GM19043 (cell line): ENCODE measurements around the gene MTA1.

Experiments
- ATAC-seq: cut with Tn5 transposase; IDR thresholded peaks from one replicate; pipeline ENCODE4 v1.9.1; 2021; ENCODE audit warnings: low read depth; ENCODE audit not compliant: unreplicated experiment

The MTA1 gene

GRCh38 chr14:105456736-105457617 is 37.4 kb downstream of the MTA1 start:
- ATAC-seq: no peak

DNA sequence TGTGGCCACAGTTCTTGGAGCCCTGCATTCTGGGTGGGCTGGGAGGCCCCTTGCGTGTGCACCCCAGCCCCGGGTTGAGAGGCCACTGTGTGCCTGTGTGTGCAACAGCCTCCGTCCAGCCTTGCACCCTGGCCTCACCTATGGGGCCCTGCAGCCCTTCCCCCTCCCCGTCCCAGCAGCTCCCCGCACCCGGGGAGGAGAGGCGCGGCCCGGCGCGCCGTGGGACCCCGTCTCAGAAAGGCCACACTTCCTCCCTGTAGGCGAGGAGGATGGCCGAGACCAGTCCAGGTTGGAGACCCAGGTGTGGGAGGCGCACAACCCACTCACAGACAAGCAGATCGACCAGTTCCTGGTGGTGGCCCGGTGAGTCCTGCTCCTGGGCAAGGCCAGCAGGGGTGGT is 38.4 kb downstream of the MTA1 start:
- ATAC-seq: no peak

DNA sequence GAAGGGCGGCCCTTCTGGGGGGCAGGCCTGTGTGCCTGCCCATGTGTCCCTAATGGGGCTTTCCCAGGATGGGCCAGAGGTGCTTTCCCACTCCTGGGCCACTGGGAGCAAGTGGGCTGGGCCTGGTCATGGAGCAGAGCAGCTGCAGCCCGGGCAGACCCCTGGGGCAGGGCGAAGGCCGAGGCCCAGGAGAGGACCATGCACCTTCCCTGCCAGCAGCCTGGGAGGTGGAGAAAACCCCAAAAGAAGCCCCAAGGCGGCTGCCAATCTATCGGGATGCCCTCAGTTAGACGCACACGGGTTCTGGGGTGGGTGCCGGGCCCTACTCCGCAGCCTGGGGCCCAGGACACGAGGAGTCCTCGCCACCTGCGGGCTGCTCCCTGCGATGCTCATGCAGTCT is 38.9 kb downstream of the MTA1 start:
- no peak for ATAC-seq

GRCh38 chr14:105460116-105460515 is 40.5 kb downstream of the MTA1 start:
- ATAC-seq: no peak

DNA sequence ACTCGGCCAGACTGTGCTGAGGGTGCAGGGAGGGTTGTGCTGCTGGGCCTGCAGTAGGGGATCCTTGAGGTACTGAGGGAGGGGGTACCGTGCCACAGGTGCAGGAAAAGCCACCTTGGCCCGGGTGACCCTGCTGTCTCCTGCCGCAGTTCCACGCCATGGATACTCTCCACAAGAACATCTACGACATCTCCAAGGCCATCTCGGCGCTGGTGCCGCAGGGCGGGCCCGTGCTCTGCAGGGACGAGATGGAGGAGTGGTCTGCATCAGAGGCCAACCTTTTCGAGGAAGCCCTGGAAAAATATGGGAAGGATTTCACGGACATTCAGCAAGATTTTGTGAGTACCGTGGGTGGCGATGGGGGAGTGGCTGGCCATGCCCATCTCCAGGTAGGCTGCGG is 41.0 kb downstream of the MTA1 start:
- no peak for ATAC-seq

DNA sequence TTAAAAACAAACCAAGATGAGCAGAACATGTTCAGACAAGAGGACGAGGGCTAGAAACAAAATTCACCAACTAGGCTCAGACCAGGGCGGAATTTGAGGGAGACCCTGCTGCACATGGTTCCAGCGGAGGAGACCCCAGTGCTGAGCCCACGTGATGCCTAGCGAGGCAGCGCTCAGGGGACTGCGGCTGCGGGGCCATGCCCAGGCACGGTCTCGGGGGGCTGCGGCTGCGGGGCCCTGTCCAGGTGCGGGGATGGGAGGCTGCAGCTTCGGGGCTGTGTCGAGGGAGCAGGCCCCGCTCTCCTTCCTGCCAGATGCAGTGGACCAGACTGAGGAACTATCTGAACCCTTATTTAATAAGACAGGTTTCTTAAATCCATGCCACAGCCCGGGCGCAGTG is 42.3 kb downstream of the MTA1 start:
- no peak for ATAC-seq

DNA sequence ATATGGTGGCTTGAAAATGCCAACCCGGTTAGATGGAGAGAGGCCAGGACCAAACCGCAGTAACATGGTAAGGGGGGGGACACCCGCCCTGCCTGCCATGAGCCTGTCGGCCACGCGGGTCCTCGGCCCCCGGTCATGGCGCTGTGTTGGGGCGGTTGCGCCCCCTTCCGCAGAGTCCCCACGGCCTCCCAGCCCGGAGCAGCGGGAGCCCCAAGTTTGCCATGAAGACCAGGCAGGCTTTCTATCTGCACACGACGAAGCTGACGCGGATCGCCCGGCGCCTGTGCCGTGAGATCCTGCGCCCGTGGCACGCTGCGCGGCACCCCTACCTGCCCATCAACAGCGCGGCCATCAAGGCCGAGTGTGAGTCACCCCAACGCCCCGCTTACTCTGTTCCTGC is 44.9 kb downstream of the MTA1 start:
- no peak for ATAC-seq

DNA sequence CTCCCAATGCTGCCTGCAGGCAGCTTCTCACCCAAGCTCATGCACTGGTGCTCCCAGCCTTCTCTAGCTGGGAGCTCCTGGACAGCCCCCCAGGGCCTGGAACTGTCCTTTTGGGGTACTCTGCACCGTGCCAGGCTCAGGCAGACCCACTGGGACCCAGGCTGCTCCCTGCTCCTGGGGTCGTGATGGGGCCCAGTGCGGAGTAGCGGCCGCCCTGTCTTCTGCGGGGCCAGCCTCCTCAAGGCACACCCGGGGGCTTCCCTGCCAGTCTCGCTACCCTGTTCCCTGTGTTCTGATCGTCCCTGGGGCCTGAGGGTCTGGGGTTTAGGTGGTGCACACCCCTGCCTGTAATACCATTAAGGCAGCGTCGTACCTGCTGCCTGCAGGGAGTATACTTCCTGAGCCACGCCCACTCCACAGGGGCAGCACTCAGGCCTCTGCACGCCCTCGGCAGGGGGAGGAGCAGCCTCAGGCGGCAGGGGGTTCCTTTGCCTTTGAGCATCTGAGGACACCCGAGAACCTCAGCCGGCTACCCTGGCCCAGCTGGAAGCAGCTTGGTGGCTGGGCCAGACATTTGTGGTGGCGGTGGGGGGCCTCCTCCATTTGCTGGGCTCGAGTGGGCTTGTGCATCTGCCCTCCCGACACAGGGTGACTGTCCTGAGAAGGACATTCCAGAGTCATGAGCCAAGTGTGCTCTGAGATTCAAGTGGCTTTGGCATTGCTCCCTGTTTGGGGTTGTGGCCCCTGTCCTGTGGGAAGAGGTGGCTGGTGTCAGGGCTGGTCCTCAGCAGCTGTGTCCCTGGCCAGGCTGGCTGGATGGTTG is 45.8 kb downstream of the MTA1 start:
- no peak for ATAC-seq

- no peak for ATAC-seq
Observed at GRCh38 chr14:105466531-105467248, 47.1 kb downstream of the MTA1 start.

GRCh38 chr14:105467249-105467941 is 47.8 kb downstream of the MTA1 start:
- ATAC-seq: no peak

- ATAC-seq: no peak
Observed at GRCh38 chr14:105467942-105468471, 48.4 kb downstream of the MTA1 start.

- no peak for ATAC-seq
Observed at GRCh38 chr14:105468621-105469241, 49.1 kb downstream of the MTA1 start.

DNA sequence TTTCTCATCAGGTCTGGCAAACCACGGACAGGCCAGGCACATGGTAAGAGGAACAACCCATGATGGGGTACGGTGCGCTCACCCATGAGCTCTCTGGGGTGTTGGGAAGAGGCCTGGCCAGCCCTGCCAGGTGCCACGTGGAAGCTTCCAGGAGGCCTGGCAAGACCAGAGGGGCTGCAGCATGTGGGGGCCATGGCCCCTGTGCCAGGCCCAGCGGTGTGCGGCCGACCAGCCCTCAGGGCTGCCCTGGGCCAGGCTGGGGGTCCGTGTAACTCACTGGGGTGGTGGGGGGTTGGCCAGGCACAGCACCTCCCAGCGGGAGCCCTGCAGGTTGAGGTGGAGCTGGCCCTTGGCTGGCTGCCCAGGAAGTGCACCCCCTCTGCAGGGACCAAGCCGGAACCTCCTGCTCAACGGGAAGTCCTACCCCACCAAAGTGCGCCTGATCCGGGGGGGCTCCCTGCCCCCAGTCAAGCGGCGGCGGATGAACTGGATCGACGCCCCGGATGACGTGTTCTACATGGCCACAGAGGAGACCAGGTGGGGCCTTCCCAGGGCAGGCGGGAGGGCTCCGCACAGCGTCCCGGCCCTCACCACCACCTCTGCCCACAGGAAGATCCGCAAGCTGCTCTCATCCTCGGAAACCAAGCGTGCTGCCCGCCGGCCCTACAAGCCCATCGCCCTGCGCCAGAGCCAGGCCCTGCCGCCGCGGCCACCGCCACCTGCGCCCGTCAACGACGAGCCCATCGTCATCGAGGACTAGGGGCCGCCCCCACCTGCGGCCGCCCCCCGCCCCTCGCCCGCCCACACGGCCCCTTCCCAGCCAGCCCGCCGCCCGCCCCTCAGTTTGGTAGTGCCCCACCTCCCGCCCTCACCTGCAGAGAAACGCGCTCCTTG is 50.1 kb downstream of the MTA1 start:
- no peak for ATAC-seq

DNA sequence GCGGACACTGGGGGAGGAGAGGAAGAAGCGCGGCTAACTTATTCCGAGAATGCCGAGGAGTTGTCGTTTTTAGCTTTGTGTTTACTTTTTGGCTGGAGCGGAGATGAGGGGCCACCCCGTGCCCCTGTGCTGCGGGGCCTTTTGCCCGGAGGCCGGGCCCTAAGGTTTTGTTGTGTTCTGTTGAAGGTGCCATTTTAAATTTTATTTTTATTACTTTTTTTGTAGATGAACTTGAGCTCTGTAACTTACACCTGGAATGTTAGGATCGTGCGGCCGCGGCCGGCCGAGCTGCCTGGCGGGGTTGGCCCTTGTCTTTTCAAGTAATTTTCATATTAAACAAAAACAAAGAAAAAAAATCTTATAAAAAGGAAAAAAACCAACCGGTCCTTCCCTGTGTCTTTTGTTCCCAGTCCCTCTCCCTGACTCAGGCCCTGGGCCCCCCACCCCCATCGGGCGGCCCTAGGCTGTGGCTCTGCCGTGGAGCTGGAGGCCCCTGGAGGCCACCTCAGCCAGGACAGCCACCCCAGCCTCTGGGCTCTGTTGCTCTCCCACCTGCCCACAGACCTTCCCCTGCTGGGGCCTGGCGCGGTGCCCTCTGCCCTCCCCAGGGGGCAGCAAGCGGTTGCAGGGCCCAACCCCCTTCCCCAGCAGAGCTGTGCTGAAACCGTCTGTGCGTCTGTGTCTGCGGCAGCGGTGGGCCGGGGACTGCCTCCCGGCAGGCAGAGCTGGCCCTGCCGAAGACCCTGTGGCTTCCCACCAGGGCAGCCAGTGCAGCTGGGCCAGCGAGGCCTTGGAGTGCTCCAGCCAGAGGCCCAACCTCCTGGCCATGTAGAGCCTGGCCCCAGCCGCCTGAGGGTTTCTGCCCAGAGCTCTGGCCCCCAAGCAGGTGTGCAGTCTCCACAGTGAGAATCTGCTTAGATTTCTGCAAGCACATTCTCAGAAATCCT is 51.0 kb downstream of the MTA1 start:
- ATAC-seq: no peak

- ATAC-seq: no peak
Observed at GRCh38 chr14:105471297-105471821, 51.7 kb downstream of the MTA1 start.

- no peak for ATAC-seq
Observed at GRCh38 chr14:105471823-105472485, 52.3 kb downstream of the MTA1 start.

GRCh38 chr14:105472486-105472991 is 52.9 kb downstream of the MTA1 start:
- ATAC-seq: no peak
